Right ventricle myocardium superior (tissue), 1 donor: ENCODE results near the gene CLOCK. TPM values are rescaled to one million over a fixed set of nuclear protein-coding genes. Genes with fewer than 3 reads are reported as not detected.

ENCODE experiments used
- ATAC-seq: fragments of 200-7000 bp; cut with Tn5 transposase; one replicate; pipeline ENCODE4 v1.9.1; 2020; ENCODE audit warnings: mild to moderate bottlenecking; ENCODE audit not compliant: poor library complexity
- DNase-seq: peaks from one replicate; pipeline ENCODE4 v3.0.0-alpha.2; 2020
- intact Hi-C: fragments of 100-400 bp; cut with DNase I; formaldehyde crosslinking; loops from one replicate; pipeline ENCODE4 v1.11.2; 2022
- total RNA-seq: library from RNA; stranded (reverse); fragmentation: NEBNext Ultra II Directional; extraction: Animal tissue kit (Norgen Biotek cat#: 25700); gene quantifications from one replicate; pipeline ENCODE4 v1.2.1, GENCODE V29; 2021
- donor health status: DM: no; HTN: yes; CAD: no; lungs with severe emphysema.

Gene CLOCK
- total RNA-seq, 1 donor from 2014 or later, result 35.8 TPM

GRCh38 chr4:55545641-55546505, 836 bp downstream of the CLOCK start:
- intact Hi-C loops, result no loop called here
- peak; percentile 92 for DNase-seq
- ATAC-seq, result peak; percentile 84

- DNase-seq (no peak), ATAC-seq (no peak)
- intact Hi-C loops, result no loop called here
These were observed 1.6 kb downstream of the CLOCK start for GRCh38 chr4:55545151-55545550.

GRCh38 chr4:55543858-55544257, 2.9 kb downstream of the CLOCK start:
- intact Hi-C loops, result no loop called here
- no peak for DNase-seq

GRCh38 chr4:55540271-55540670, 6.4 kb downstream of the CLOCK start:
- ATAC-seq (no peak), DNase-seq (no peak)
- intact Hi-C loops, result no loop called here

More at GRCh38 chr4:55543858-55544257, 2.9 kb downstream of the CLOCK start:
- no peak for ATAC-seq

GRCh38 chr4:55539658-55540057, 7.1 kb downstream of the CLOCK start:
- intact Hi-C loops, result no loop called here
- no peak for ATAC-seq
- DNase-seq, result no peak

- no peak for ATAC-seq
- intact Hi-C loops, result no loop called here
- no peak for DNase-seq
These were observed 8.2 kb downstream of the CLOCK start for GRCh38 chr4:55538531-55538930.

GRCh38 chr4:55534306-55534705, 12.4 kb downstream of the CLOCK start:
- DNase-seq (no peak), ATAC-seq (no peak)
- intact Hi-C loops, result no loop called here

- intact Hi-C loops, result no loop called here
- DNase-seq (no peak), ATAC-seq (no peak)
These were observed 16.0 kb downstream of the CLOCK start for GRCh38 chr4:55530691-55531090.

- intact Hi-C loops, result no loop called here
- ATAC-seq (no peak), DNase-seq (no peak)
These were observed 16.5 kb downstream of the CLOCK start for GRCh38 chr4:55530167-55530566.

- ATAC-seq (no peak), DNase-seq (no peak)
- intact Hi-C loops, result no loop called here
These were observed 18.2 kb downstream of the CLOCK start for GRCh38 chr4:55528491-55528890.

GRCh38 chr4:55524844-55525571, 21.7 kb downstream of the CLOCK start:
- DNase-seq, result no peak
- ATAC-seq, result no peak
- intact Hi-C loops, result no loop called here

- intact Hi-C loops, result no loop called here
- ATAC-seq (no peak), DNase-seq (no peak)
These were observed 28.3 kb downstream of the CLOCK start for GRCh38 chr4:55518442-55518841.

GRCh38 chr4:55517526-55518229, 29.0 kb downstream of the CLOCK start:
- no peak for ATAC-seq
- intact Hi-C loops, result no loop called here
- no peak for DNase-seq

GRCh38 chr4:55512922-55513571, 33.7 kb downstream of the CLOCK start:
- DNase-seq (no peak), ATAC-seq (no peak)
- intact Hi-C loops, result no loop called here

- DNase-seq (no peak), ATAC-seq (no peak)
- intact Hi-C loops, result no loop called here
These were observed 34.6 kb downstream of the CLOCK start for GRCh38 chr4:55512077-55512476.

GRCh38 chr4:55510685-55511084, 36.0 kb downstream of the CLOCK start:
- intact Hi-C loops, result no loop called here
- no peak for DNase-seq
- no peak for ATAC-seq

- DNase-seq, result no peak
- intact Hi-C loops, result no loop called here
- ATAC-seq, result no peak
These were observed 37.4 kb downstream of the CLOCK start for GRCh38 chr4:55509266-55509665.

GRCh38 chr4:55507612-55508011, 39.1 kb downstream of the CLOCK start:
- no peak for DNase-seq

GRCh38 chr4:55503169-55503568, 43.5 kb downstream of the CLOCK start:
- ATAC-seq (no peak), DNase-seq (no peak)
- intact Hi-C loops, result no loop called here

More at GRCh38 chr4:55507612-55508011, 39.1 kb downstream of the CLOCK start:
- peak; percentile 77 for ATAC-seq
- intact Hi-C loops, result no loop called here
